HL-60/S4 treated with phorbol 12-myristate 13-acetate at 8.2 ng/mL for 4 days and 3 days (cell line): ENCODE data around the gene CLCN3.
"Not testable (repeated sequence)": the region's sequence is repeated elsewhere in the genome, so short reads cannot be mapped to it uniquely, and the experiment has no call there.

ENCODE experiments used
- in situ Hi-C: fragments of 300-500 bp; cut with MboI; formaldehyde crosslinking; loops from 2 replicates; pipeline ENCODE4 v1.15.0; 2022; ENCODE audit warnings: low sequenced_read_pairs

CLCN3 gene

GRCh38 chr4:169652535-169652934 is 32.2 kb downstream of the CLCN3 start:
- in situ Hi-C loops, result no loop called here

DNA sequence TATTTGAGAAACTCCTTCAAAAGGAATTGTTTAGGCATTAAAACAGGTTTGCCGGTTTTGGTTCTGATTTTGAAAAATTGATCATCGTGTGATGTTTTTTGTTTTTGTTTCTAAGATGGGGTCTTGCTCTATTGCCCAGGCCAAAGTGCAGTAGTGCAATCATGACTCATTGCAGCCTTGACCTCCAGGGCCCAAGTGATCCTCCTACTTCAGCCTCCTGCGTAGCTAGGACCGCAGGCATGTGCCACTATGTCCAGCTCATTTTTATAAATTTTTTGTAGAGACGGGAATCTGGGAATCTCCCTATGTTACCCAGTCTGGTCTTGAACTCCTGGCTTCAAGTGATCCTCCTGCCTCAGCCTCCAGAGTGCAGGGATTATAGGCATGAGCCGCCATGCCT is 35.0 kb downstream of the CLCN3 start:
- in situ Hi-C loops, result no loop called here

GRCh38 chr4:169657470-169658107 is 37.2 kb downstream of the CLCN3 start:
- in situ Hi-C loops, result no loop called here

GRCh38 chr4:169658196-169658595 is 37.8 kb downstream of the CLCN3 start:
- in situ Hi-C loops, result no loop called here

DNA sequence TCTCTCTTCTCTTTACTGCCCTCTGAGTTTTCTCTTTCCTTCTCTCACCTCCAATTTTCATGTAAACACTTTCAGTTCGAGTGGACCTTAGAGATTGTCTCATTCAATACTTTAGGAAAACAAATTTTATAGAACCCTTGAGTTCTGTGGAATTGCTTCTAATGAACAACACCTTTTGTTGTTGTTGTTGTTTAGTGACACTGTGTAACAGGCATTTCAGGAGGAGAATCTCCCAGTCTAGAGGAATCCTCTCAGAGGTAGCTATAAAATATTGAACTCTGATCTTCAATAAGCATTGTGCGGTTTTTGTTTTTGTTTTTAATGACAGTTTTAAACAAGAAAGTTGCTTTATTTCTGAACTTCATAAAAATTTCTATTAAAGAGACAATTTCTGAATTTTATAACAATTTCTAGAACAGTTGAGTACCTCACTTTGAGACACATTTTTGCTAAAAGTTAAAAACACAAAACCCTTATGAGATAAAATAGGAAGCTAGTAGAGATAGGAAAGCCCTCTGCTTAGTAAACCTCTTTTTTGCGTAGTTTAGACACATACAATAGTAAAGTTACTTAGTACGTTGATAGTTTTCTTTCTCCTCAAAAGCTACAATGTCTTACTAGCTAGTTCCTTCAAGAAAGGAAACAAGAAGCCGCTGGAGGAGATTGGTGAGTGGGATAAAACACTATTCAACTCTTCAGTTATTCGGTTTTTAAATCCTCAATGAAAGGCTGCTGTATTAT is 38.8 kb downstream of the CLCN3 start:
- in situ Hi-C loops, result no loop called here

DNA sequence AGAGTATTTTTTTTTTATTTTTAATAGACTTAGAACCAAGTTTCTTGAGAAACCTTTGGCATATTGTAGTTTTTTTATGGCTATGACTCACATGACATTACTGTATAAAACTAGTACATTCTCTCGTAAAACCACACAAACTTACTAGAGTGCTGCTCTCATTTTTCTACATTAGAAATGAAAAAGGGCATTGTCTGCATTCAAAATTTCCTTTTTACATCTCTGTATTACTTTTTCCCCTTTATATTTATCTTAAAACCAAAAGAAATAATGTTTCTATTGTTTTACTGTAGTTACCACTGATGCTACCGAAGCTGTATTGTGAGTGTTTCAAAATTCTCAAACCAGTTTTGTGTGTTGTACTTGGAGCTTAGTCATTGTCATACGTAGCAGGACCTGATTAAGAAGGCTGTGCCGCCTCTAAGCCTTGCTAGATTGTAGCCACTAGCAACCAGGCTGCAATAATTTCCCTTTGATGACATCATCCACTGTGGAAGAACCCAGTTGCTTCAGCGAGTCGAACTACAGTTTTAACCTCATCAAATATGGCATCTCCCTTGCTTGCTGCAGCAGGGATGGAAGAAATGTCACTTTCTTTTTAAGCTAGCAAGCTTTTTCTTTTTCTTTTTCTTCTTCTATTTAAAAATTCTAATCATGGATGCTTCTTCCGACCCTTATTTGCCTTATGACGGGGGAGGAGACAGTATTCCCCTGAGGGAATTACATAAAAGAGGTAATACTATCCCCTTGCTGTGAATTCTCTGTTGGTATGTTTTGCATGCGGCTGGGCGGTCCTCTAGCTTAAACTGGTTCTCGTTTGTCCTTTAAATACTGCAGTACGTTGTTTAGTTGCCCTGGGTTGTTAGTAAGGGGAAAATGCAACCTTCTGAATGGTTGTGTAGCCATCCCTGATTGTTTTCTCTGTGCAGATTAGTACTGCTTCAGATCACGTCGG is 39.6 kb downstream of the CLCN3 start:
- in situ Hi-C loops, result no loop called here

DNA sequence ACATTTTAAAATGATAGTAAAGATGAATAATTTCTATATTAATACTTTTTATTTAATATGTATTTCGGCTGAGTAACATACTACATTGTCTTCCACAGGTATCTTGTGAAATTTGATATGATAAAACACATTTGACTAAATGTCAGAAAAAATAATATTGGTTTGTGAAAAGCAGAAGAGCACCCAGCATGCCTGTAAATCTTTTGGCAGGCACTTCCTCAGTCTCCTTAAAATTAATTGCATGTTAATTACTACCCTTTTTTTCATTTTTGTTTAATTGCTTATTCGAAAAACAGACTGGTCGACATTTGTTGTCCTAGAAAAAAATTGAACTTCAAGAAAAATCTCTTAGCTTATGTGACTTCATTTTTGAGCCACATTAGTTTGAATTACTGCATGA is 40.6 kb downstream of the CLCN3 start:
- in situ Hi-C loops, result no loop called here

GRCh38 chr4:169661761-169662160 is 41.4 kb downstream of the CLCN3 start:
- in situ Hi-C loops, result no loop called here

GRCh38 chr4:169662206-169662605 is 41.8 kb downstream of the CLCN3 start:
- in situ Hi-C loops, result no loop called here

- in situ Hi-C loops, result no loop called here
Observed at GRCh38 chr4:169663402-169663801, 43.0 kb downstream of the CLCN3 start.

GRCh38 chr4:169663831-169664230 is 43.5 kb downstream of the CLCN3 start:
- in situ Hi-C loops, result no loop called here

DNA sequence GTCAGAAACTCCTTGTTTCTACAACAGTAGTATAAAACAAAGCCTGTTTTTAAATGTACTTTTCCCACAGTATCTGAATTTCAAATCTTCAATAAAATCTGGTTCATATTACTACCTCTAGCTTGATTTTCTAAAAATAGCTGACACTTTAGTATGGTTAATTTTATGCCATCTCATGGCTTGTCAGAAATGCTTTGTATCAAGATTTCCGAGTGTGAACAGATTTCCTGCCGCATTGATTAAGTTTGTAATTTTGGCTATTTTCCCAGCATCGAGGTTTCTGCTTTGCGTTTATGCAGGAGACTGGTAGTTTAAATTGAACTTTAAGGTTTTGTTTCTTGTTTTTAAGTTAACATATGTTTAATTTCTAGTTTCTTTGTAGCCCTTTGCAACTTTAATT is 44.2 kb downstream of the CLCN3 start:
- in situ Hi-C loops, result no loop called here

GRCh38 chr4:169665046-169665737 is 44.8 kb downstream of the CLCN3 start:
- in situ Hi-C loops, result no loop called here

- in situ Hi-C loops, result no loop called here
Observed at GRCh38 chr4:169668069-169668721, 47.8 kb downstream of the CLCN3 start.

DNA sequence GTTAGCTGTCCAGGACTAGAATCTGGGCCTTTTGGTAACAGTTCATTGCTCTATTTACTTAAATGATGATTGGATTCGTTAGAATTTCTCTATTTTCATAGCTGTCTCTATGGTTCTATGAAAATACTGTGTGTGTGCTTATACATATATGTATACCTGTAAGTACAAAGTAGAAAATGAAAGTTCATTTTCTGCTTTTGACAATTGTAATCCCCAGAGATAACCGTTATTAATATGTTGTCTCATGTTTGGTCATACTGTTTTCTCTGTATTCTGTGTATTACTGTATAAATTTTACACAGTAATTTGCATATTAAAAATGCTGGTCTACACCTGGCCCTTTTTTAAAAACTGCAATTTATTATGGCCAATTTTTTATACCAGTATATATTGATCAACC is 55.4 kb downstream of the CLCN3 start:
- in situ Hi-C loops, result no loop called here

GRCh38 chr4:169677150-169677748 is 56.9 kb downstream of the CLCN3 start:
- in situ Hi-C loops, result no loop called here

DNA sequence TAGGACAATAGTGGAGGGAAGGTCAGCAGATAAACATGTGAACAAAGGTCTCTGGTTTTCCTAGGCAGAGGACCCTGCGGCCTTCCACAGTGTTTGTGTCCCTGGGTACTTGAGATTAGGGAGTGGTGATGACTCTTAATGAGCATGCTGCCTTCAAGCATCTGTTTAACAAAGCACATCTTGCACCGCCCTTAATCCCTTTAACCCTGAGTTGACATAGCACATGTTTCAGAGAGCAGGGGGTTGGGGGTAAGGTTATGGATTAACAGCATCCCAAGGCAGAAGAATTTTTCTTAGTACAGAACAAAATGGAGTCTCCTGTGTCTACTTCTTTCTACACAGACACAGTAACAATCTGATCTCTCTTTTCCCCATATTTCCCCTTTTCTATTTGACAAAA is 58.1 kb downstream of the CLCN3 start:
- in situ Hi-C loops, result not testable (repeated sequence)

DNA sequence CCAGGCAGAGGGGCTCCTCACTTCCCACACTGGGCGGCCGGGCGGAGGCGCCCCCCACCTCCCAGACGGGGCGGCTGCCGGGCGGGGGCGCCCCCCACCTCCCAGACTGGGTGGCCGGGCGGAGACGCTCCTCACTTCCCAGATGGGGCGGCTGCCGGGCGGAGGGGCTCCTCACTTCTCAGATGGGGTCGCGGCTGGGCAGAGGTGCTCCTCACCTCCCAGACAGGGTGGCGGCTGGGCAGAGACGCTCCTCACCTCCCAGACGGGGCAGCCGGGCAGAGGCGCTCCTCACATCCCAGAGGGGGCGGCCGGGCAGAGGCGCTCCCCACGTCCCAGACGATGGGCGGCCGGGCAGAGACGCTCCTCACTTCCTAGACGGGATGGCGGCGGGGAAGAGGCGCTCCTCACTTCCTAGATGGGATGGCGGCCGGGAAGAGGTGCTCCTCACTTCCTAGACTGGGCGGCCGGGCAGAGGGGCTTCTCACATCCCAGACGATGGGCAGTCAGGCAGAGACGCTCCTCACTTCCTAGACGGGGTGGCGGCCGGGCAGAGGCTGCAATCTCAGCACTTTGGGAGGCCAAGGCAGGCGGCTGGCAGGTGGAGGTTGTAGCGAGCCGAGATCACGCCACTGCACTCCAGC is 58.7 kb downstream of the CLCN3 start:
- in situ Hi-C loops, result not testable (repeated sequence)

GRCh38 chr4:169682372-169683047 is 62.1 kb downstream of the CLCN3 start:
- in situ Hi-C loops, result no loop called here
